GM18951 (cell line): ENCODE measurements around the gene HACD2.

Source experiments
- POLR2A ChIP-seq: IDR thresholded peaks from 4 replicates; pipeline ENCODE4 v1.6.1; 2011; ENCODE audit warnings: mild to moderate bottlenecking; ENCODE audit not compliant: insufficient read length, insufficient read depth; ENCODE audit errors: extremely low read depth
- in situ Hi-C: fragments of 300-500 bp; cut with MboI; formaldehyde crosslinking; loops from one replicate; pipeline ENCODE4 v1.12.0; 2022; ENCODE audit warnings: low sequenced_read_pairs, mixed read lengths, inconsistent platforms; ENCODE audit not compliant: unreplicated experiment

Gene HACD2

DNA sequence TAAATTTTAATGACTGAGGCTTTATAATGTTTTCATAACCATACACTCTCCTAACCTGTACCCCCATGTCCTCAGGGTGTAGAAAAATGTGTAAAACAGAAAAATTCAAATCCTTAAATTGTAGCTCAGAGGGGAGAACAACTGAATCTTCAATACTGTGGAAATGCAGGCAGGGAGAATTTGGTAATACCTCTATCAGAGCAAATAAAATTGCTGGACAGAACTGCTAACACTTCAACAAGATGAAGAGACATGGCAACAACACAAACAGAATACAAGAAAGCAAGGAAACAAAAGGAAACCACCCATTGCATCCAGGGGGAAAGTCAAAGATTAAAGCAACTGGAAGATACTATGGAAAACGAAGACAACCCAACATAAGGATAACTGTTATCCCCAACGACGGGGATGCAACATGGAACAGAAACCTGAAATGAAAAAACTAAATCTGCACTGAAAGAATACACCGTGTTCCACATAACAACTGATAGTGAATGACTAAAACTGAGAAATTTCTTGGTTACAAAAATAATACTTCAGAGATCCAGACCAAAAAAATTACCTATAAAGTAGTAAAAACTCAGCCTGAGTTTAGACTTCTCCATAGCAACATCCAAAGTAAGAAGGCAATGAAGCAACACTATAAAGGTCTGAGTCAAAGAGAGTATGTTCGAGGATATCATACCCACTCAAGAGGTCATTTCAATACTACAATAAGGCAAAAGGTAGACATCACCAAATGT, 48.5 kb downstream of the HACD2 start:
- TF ChIP-seq POLR2A: no peak
- in situ Hi-C loops: no loop called here

DNA sequence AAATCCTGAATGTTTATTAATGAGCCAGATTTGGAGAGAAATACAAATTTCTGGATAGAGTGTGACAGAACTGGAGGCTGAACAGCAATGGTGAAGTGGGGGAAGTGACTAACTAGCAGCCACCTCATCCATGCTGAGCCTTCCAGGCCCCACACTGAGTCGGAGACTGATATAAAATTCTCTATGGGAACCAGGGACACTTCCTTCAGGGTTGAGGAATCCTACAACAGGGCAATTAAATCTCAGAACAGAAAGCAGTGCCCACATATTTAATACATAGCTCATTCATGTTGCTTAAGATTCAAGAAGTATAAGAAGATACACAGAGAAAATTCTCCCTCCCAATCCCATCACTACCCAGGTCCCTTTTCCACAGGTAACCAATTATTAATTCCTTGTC, 49.3 kb downstream of the HACD2 start:
- in situ Hi-C loops: no loop called here
- no peak for TF ChIP-seq POLR2A

DNA sequence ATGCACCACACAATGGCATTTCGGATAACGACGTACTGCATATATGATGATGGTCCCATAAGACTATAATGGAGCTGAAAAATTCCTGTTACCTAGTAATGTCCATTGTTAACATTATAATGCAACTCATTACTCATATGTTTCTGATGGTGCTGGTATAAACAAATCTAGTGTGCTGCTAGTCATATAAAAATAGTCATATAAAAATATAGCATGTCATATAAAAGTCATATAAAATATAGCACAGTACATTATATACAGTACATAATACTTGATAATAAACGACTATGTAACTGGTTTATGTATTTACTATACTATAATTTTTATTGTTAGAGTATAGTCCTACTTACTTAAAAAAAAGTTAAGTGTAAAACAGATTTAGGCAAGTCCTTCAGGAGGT, 50.6 kb downstream of the HACD2 start:
- in situ Hi-C loops: no loop called here
- no peak for TF ChIP-seq POLR2A

DNA sequence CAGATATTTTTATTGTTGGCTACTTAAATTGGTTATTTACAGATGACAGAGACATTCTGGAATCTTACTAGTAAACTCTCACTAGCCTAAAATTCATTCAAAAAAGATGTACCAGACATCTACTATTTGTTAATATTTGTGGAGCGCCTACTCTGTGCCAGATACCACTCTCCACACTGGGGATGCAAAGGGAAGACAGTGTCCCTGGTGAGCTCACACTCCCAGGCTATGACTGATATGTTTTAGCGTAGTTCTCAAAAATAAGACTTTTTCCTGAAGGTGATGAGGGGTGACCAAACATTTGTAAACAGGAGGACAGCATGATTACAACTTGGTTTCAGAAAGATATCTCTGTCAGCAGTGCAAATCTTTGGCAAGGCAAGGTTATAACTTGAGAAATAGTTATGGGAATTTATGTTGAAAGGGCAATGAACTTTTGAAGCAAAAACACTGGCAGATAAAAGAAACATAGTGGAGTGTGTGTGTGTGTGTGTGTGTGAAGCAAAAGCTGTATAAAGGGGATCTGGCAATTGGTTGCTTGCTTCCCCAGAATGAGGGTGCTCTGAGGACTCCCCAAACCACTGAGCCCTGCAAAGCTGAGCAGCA, 51.2 kb downstream of the HACD2 start:
- TF ChIP-seq POLR2A: no peak
- in situ Hi-C loops: no loop called here

DNA sequence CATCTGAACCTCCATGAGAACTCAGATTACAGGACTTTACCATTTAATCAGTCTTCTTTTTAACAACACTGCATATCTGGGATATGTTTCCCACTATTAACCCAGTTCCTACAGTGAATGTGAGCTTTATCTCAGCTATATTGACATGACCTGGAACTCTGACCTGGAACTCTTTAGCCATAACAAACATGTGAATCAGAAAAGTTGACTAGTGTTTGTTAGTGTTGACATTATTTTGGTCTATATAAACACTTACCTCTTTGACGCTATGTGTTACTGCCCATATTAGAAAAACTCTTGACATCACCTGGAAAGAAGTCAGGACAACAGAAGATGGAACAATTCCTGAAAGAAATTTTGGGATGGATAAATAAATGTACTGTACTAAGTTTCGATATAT, 56.7 kb downstream of the HACD2 start:
- in situ Hi-C loops: no loop called here
- TF ChIP-seq POLR2A: no peak

DNA sequence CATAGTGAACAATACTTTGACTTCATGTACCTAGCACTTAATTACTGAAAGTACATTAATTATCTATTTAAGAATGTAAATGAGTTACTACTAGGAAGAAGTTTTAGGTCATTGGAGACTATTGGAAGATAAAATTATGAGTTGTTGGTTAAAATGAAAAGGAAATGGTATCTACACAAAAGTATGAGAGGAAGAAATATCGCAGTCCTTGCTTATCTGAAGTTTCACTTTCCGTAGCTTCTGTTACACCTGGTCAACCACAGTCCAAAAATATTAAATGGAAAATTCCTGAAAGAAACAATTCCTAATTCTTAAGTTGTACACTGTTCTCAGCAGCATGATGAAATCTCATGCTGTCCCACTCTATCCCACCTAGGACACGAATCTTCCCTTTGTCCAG, 57.8 kb downstream of the HACD2 start:
- in situ Hi-C loops: no loop called here
- no peak for TF ChIP-seq POLR2A

DNA sequence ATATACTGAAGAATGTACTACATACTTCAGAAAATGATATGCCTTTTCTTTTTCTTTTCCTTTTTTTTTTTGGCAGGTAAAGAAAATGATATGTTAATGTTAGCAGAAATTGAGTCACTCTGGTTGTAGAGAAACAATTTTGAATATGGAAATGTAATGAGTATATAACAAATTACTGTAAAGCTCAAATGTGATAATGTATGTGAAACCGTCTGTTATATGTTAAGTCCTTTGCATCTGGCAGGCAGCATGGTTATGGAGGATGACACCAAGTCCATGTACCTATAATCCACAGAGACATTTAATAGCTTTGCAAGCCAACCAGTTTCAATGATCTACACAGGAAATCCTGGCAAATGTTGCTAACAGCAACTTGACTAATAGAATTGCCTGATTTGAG, 58.4 kb downstream of the HACD2 start:
- in situ Hi-C loops: no loop called here
- no peak for TF ChIP-seq POLR2A

DNA sequence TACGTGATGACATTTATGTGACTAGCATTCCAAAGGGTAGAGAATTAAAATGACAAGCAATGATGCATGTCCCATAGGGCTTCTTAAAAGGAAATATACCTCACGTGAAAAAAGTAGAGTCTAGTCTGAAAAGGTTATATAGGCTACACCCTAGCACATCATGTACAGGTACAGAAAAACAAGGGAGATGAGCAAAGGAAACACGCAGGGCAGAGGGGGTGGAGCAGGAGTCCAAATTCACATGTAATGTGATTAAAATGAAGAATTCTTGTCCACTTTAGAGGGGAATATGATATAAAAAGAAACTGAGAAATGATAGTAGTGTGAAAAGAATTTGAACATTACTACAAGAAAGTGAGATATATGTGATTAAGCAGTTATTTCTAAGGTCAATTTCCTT, 59.4 kb downstream of the HACD2 start:
- TF ChIP-seq POLR2A: no peak

DNA sequence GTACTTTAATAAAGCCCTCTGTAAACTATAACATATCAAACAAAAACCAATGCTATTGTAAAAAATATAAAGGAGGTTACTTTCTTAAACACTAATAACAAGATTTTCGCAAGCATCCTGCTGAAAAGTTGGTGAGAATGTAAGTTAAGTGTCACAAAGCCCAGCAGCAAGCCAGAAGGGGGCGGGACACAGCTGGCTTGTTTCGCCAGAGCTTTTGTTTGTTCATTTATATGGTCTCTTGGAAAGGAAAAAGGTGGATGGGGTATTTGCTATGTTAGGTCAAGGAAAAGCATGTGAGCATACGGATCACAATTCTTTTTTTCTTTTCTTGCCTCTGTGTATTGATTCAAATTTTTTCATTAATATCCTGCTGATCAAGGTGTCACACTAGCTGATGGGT, 59.9 kb downstream of the HACD2 start:
- in situ Hi-C loops: no loop called here
- no peak for TF ChIP-seq POLR2A

More for the DNA sequence above, 59.4 kb downstream of the HACD2 start:
- in situ Hi-C loops: no loop called here

DNA sequence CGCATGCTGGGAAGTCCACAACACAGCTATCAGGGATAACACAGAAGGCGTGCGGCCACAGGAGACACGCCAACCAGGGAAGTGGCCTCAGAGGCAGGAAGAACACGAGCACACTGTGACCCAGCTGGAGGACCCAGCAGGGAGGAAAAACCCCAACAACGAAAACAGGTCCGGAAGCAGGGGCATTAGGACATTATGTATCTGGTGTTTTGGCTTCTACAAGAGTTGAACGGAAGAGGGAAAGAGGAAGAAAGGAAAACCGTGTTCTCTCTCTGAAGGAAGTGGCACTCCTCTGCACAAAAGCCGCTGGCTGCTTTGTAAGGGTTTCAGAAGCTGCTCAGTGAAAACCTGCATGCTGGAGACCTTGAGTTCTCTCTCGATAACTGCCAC, 61.8 kb downstream of the HACD2 start:
- TF ChIP-seq POLR2A: no peak
- in situ Hi-C loops: no loop called here

DNA sequence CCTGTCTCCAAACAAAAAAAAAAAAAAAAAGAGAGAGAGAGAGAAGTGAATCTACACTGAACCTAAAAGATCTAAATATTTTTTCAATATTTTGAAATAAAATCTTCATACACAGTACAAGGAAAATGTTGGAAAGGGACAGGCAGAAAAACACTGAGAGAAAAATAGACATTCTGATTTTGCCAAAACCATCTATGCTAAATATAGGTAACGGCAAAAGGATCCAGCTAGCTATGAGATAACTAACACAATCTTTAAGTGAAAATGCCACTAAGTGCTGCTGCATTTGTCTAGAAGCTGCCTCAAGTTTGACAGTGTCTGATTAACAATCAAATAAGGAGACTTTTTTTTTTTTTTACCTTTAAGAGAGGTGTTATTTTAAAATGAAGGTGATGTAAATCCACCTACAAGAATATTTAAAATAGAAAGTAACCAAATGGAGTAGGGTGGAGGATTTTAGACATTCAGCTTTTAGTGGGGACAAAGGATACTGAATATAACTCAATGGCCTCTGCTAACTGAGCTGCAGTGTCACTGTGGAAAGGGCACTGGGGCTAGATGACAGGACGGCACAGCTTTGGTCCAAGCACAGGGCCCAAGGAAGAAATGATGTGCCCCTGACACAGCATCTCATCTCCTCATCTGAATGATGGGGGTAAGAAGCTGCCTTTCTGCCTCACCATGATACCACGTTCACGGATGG, 62.4 kb downstream of the HACD2 start:
- TF ChIP-seq POLR2A: no peak

DNA sequence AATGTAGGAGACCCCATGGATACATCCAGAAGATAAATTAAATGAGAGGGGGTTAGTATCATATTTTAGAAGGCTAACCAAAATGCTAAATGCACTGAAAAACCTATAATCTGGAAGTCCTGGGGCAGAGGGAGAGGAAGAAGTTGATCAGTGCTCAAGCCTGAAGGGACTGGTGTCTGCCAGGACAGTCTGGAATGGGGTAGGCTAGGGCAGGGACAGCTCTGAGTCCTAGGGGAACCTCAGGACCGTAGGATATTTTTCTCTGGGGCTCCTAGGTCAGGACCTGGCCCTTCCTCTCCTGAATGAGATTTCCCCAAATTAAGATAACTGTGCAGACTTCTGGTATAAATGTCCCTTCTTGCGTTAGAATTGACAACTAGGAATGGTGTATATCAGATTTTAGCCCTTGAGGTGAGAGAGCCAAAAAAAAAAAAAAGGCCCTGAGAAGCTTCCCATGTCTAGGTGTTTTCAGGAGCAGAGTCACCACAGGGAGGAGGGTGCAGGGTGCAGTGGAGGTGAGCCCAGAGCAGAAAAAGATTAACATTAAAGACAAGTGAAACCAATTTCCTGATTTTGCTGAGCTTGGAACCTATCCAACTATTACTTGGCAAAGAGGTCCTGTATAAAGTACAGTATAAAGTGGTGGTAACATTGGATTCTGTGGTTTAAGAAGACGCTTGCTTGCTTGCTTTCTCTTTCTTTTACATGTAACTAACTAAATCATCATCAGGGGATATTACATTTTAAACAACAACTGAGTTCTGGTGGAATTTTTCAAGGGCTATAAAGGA, 63.5 kb downstream of the HACD2 start:
- in situ Hi-C loops: no loop called here
- no peak for TF ChIP-seq POLR2A

More for the DNA sequence above, 62.4 kb downstream of the HACD2 start:
- in situ Hi-C loops: no loop called here

DNA sequence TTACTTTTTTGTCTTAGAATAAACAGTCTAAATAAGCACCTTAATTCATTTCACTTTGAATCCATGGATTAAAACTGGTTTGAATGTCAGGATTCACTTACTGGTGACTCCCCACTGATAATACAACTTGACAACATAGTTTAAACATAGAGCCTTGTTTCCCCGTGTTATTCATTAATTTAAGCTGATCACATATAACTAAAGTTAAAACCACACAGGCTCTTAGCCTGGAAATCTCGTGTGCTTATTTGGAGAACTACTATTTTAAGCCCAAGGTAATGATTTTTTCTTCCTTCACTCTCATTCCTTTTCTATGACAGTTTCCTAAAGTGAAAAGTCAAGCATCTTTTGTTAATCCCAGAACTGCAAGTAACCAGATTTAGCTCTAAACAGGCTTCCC, 64.2 kb downstream of the HACD2 start:
- TF ChIP-seq POLR2A: no peak
- in situ Hi-C loops: no loop called here

DNA sequence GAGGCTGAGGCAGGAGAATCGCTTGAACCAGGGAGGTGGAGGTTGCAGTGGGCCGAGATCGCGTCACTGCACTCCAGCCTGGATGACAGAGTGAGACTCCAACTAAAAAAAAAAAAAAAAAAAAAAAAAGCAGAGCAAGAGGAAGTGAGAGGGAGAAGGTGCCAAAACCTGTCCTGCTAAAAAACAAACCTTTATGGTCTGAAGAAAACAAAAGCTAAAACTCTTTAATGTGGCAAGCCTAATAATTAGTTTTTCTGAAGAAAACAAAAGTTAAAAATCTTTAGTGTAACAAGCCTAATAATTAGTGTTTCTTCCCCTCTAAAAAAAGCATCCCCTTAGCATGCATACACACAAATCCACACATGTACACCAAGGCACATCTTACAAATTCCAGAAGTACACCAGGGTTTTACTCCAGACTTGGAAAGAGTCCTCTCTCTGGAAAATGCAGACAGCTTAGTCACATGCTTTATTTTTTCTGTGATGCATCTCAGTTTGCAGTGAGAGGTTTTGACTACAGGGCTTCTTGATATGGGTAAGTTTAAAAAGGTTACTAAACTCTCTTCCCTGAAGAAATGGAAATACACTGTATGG, 65.9 kb downstream of the HACD2 start:
- TF ChIP-seq POLR2A: no peak
- in situ Hi-C loops: no loop called here
